NB4 (cell line): ENCODE results near the gene USP30.

ENCODE experiments used
- DNase-seq: peaks from one replicate; pipeline ENCODE4 v3.0.0; 2010; ENCODE audit warnings: low read depth
- H3K4me3 ChIP-seq: one replicate; pipeline ENCODE4 v1.5.1; 2011; ENCODE audit warnings: mild to moderate bottlenecking, low read depth, low read length, moderate library complexity
- CTCF ChIP-seq: IDR thresholded peaks from one replicate; pipeline ENCODE4 v1.5.1; 2012; ENCODE audit warnings: low read depth, low read length
- MAX ChIP-seq: IDR thresholded peaks from 2 replicates; pipeline ENCODE4 v1.6.1; 2011; ENCODE audit warnings: low read depth, low read length
- MYC ChIP-seq: IDR thresholded peaks from 2 replicates; pipeline ENCODE4 v1.6.1; 2011; ENCODE audit warnings: low read depth, low read length
- POLR2A ChIP-seq: IDR thresholded peaks from 2 replicates; pipeline ENCODE4 v1.6.1; 2011; ENCODE audit warnings: mild to moderate bottlenecking; ENCODE audit not compliant: insufficient read length; ENCODE audit errors: extremely low read depth

The USP30 gene

GRCh38 chr12:109125791-109126190 lies 73.4 kb downstream of the USP30 start:
- no peak overlapping the region for H3K4me3 ChIP-seq
- TF ChIP-seq MYC (no peak), POLR2A (no peak), MAX (no peak), CTCF (no peak)
- DNase-seq, result no peak

- H3K4me3 ChIP-seq, result no peak overlapping the region
- no peak for TF ChIP-seq MAX
- no peak for TF ChIP-seq MYC
- TF ChIP-seq CTCF, result no peak
- no peak for TF ChIP-seq POLR2A
- no peak for DNase-seq
These were observed 74.4 kb downstream of the USP30 start for GRCh38 chr12:109126784-109127183.

DNA sequence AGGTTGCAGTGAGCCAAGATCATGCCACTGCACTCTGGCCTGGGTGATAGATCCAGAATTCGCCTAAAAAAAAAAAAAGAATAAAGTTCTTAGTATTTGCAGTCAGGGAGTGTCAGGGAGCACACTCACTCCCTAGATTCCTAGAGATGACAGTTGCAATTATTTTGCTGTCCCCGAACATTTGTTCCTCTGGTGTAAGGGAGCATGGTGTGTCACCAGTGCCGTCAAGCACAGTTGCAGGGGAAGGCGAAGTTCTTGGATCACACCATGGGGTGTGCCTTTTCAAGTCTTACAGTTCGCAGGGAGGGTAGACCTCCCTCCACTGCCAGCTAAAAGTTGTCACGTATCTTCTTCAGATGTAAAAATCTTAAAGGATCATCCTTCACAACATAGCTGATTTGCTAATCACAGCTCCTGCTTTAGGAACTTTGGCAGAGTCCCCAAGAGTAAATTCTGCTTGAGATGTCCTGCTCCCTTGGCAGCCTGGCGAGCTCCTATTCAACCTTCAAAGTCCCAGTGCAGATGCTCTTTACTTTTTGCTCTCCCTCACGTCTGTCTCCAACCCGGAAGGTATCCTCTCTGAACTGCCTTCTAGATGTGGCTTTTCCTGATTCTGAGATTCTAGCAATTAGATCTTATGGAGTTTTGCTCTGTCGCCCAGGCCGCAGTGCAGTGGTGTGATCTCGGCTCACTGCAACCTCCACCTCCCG lies 75.3 kb downstream of the USP30 start:
- no peak overlapping the region for H3K4me3 ChIP-seq
- DNase-seq, result no peak
- TF ChIP-seq MYC (no peak), POLR2A (no peak), CTCF (no peak)

DNA sequence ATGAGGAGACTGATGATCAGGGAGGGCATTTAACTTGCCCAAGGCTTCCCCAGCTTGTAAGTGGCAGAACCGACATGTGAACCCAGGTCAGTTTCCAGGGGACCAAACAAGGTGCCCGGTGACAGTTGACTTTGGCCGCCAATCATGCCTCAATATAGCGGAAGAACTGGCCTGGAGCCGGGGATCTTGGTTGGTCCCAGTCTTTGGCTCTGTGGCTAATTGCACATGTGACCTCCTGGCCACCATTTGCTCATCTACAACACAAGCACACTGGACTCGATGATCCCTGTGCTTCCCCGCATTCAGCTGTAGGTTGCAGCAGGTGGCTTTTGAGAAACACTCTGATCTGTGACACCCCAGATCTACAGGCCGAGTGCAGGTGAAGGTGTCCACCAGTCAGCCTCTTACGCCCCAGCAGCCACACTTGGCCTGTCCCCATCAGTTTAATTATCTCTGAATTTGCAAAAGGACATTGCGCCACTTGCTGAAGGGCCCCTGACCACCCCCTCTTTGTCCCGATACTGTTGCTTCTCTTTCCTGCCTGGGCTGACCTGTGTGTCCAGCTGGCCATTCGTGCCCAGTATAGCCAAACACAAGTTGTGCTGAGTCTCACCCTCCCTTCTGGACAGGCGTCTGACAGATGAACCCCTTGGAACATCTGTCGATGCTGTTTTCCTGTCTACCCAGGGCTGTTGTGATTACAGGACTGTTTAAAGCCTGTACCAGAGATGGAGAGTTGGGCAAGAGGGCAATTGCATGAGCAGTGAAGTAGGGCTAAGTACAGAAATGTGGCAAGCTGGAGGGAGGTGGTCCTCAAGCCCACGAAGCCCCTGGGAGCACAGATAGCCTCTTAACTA lies 78.1 kb downstream of the USP30 start:
- DNase-seq, result peak; percentile 34
- H3K4me3 ChIP-seq, result no peak overlapping the region
- TF ChIP-seq POLR2A (no peak), CTCF (no peak), MAX (no peak)

DNA sequence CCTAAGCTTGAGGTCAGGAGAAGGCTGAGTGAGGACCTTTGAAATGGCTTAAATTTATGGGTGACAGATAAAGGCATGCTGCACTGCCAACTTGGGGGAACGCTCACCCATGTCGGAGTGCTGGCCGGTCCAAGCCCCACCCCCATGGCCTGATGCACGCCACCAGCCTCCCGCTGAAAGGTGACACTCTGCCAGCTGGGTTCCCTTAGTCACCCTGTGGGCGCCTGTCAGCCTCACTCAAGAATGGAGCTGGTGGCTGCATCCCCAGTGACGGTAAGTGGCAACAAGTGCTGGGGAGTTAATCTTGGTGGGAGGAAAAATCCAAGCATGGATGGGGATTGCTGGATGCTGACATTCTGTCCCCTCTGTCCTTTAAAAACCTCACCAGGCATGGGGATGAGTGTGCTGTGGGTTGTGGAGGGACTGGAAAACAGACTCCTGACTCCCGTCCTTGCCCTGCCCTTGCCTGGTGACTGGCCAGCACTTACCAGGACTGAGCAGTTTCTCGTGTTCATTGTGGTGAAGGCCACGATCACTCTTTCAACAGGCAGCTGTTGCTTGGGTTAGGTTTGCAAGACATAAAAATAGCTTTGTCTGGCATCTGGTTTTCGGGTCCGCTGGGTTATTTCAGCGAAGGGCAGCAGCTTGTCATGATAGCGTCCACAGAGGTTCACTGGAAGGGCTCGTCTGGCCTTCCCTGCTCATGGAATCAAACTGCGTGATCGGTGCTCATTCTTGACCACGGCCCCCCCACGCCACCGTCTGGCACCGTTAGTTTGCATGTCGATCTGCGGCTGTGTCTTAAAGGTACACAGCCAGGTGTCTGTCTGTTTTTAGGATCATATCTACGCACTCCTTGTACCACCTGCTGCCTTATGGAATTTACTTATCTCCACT lies 79.0 kb downstream of the USP30 start:
- no peak overlapping the region for H3K4me3 ChIP-seq
- TF ChIP-seq MYC, result no peak
- TF ChIP-seq MAX, result no peak
- TF ChIP-seq CTCF, result no peak
- no peak for TF ChIP-seq POLR2A
- no peak for DNase-seq
